ENCODE data around the gene ATP8B2. TPM values are rescaled to one million over a fixed set of nuclear protein-coding genes. Genes with fewer than 3 reads are reported as not detected.

The ATP8B2 gene
- total RNA-seq, 4 donors from 2014 or later: 61.6 to 106 (median 76.4) TPM

- Histone ChIP-seq H3K27me3 (no peaks in the 10 kb centered on the region), H3K36me3 (peaks cover 70 to 78% of the 10 kb centered on the region in 2 donors), H3K27ac (no peak overlapping the region), H3K4me3 (replicated peaks in 1 of 3) (no peak overlapping the region), H3K9me3 (no peaks in the 10 kb centered on the region), H3K4me1 (no peaks in the 10 kb centered on the region)
- 93 to 95% methylated on average over 14 to 15 of the region's 15 CpGs for WGBS, 2 donors
- intact Hi-C loops (cut with DNase I): no loop called here
- no peak for DNase-seq
- TF ChIP-seq POLR2A (IDR thresholded peaks at IDR 0.05): no peak
- TF ChIP-seq, protein P1, sequence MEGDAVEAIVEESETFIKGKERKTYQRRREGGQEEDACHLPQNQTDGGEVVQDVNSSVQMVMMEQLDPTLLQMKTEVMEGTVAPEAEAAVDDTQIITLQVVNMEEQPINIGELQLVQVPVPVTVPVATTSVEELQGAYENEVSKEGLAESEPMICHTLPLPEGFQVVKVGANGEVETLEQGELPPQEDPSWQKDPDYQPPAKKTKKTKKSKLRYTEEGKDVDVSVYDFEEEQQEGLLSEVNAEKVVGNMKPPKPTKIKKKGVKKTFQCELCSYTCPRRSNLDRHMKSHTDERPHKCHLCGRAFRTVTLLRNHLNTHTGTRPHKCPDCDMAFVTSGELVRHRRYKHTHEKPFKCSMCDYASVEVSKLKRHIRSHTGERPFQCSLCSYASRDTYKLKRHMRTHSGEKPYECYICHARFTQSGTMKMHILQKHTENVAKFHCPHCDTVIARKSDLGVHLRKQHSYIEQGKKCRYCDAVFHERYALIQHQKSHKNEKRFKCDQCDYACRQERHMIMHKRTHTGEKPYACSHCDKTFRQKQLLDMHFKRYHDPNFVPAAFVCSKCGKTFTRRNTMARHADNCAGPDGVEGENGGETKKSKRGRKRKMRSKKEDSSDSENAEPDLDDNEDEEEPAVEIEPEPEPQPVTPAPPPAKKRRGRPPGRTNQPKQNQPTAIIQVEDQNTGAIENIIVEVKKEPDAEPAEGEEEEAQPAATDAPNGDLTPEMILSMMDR (IDR thresholded peaks at IDR 0.05): no peak
Observed at GRCh38 chr1:154346276-154346917, 21.1 kb downstream of the ATP8B2 start.

- H3K4me3 ChIP-seq (replicated peaks in 1 of 3): no peak overlapping the region
- TF ChIP-seq, protein P1 (IDR thresholded peaks at IDR 0.05): no peak
- no peak for TF ChIP-seq POLR2A (IDR thresholded peaks at IDR 0.05)
- no peaks in the 10 kb centered on the region for H3K9me3 ChIP-seq
- intact Hi-C loops (cut with DNase I): no loop called here
- no peak for DNase-seq
- H3K27ac ChIP-seq: no peak overlapping the region
- H3K27me3 ChIP-seq: no peaks in the 10 kb centered on the region
- H3K36me3 ChIP-seq: peaks cover 61 to 62% of the 10 kb centered on the region in 2 donors
- WGBS, 2 donors: 89 to 92% methylated on average over 3 of the region's 3 CpGs
- peaks cover 6 to 8% of the 10 kb centered on the region in 2 donors for H3K4me1 ChIP-seq
Observed at GRCh38 chr1:154347961-154348360, 22.6 kb downstream of the ATP8B2 start.

GRCh38 chr1:154348429-154349076 is 23.2 kb downstream of the ATP8B2 start:
- H3K27me3 ChIP-seq: no peaks in the 10 kb centered on the region

DNA sequence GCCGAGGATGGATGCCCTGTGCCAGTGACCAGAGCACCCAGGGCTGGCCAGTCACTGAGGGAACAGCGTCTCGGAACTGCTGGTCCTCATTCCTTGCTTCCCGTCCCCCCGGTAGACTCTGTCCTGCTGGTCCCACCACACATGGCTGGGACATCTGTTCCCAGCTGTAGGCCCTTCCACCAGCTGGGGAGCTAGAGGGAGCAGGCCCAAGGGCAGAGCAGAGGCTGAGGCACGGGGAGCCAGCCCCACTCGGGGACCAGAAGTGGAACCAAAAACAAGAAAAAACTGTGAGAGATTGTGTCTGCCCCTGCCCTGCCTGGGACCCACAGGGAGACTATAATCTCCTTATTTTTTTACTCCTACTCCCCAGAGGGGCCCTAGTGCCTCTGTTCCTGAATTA is 23.8 kb downstream of the ATP8B2 start:
- Histone ChIP-seq H3K4me1 (peaks cover 6 to 15% of the 10 kb centered on the region in 2 donors), H3K4me3 (replicated peaks in 1 of 3) (no peak overlapping the region), H3K27ac (no peak overlapping the region), H3K9me3 (no peaks in the 10 kb centered on the region), H3K36me3 (peaks cover 50 to 51% of the 10 kb centered on the region in 2 donors), H3K27me3 (no peaks in the 10 kb centered on the region)
- DNase-seq: no peak
- WGBS, 2 donors: 67 to 85% methylated on average over 5 to 7 of the region's 7 CpGs
- TF ChIP-seq POLR2A (IDR thresholded peaks at IDR 0.05): no peak
- TF ChIP-seq, protein P1 (IDR thresholded peaks at IDR 0.05): no peak
- intact Hi-C loops (cut with DNase I): no loop called here

More at GRCh38 chr1:154348429-154349076, 23.2 kb downstream of the ATP8B2 start:
- Histone ChIP-seq H3K27ac (no peak overlapping the region), H3K4me3 (replicated peaks in 1 of 3) (no peak overlapping the region), H3K36me3 (peaks cover 55 to 56% of the 10 kb centered on the region in 2 donors), H3K9me3 (no peaks in the 10 kb centered on the region), H3K4me1 (peaks cover 6 to 13% of the 10 kb centered on the region in 2 donors)
- TF ChIP-seq POLR2A (IDR thresholded peaks at IDR 0.05): no peak
- TF ChIP-seq, protein P1 (IDR thresholded peaks at IDR 0.05): no peak
- 92 to 96% methylated on average over 16 to 27 of the region's 27 CpGs for WGBS, 2 donors
- intact Hi-C loops (cut with DNase I): no loop called here
- DNase-seq: no peak

DNA sequence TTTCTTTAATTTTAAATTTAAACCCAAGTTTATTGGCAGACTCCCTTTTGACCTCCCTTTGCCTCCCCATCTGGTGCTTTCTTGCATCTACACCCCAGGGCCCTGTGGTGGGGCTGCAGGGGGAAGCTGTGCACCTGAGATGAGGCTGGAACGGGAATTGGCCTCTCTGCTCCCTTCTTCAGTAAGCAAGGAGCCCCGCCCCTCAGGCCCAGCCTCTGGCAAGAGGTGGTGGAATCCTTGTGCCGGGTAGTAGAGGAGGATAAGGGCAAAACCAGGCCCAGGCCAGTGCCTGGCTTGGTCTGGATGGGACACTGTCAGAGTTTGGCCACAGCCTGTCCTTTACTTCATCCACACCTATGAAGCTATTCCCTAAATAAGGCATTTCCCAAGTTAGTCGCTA is 25.1 kb downstream of the ATP8B2 start:
- H3K27me3 ChIP-seq: no peaks in the 10 kb centered on the region
- H3K4me3 ChIP-seq (replicated peaks in 1 of 3): no peak overlapping the region
- peaks cover 37 to 38% of the 10 kb centered on the region in 2 donors for H3K36me3 ChIP-seq
- peak in 1 of 2 donors; percentile 8 for DNase-seq
- WGBS, 2 donors: 77 to 84% methylated on average over 3 to 4 of the region's 4 CpGs
- peaks cover 6 to 15% of the 10 kb centered on the region in 2 donors for H3K4me1 ChIP-seq
- no peak overlapping the region for H3K27ac ChIP-seq
- no peaks in the 10 kb centered on the region for H3K9me3 ChIP-seq
- TF ChIP-seq, protein P1 (IDR thresholded peaks at IDR 0.05): no peak
- TF ChIP-seq POLR2A (IDR thresholded peaks at IDR 0.05): no peak
- intact Hi-C loops (cut with DNase I): loop anchor here (10.0 kb wide), 1 partner anchor 54 kb away; the partner anchor contains the start of gene IL6R

Data from thyroid gland (tissue), 4 donors.